Measurements from ENCODE around the gene KIF26B.

Gene KIF26B

DNA sequence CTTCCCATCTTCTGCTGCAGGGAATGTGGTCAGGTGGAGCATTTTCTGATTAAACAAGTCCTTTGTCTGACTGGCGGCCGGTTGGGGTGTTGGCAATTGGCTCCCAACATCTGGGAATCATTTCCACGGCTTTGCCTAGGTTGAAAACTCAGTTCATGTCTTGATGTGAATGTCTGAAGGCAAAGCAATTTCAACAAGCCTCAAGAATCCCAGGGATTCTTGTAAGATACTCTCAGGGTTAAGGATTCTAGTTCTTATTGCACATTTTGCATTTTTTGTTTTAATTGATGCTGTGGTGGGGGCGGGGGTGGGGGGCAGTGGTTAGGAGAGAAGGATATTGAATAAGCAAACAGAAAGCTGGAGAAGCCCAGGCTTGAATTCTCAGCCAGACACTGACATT lies 273.9 kb downstream of the KIF26B start:
- DNase-seq (ENCODE audit: low spot score), result no peak

DNA sequence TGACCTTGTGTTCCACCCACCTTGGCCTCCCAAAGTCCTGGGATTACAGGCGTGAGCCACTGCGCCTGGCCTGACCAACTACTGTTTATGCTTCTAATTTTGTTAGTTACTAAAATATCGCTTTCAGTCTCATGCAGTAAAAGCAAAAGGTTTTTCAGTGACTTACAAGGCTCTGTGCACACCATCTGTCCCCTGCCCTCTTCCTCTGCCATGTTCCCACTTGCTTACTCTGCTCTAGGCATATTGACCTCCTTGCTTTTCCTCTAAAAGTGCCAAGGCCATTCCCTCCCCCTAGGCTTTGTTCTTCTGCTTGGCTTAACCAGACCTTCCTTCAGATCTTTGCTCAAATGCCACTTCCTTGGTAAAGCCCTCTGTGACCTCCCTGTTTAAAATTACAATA lies 276.9 kb downstream of the KIF26B start:
- DNase-seq (ENCODE audit: low spot score), result no peak

DNA sequence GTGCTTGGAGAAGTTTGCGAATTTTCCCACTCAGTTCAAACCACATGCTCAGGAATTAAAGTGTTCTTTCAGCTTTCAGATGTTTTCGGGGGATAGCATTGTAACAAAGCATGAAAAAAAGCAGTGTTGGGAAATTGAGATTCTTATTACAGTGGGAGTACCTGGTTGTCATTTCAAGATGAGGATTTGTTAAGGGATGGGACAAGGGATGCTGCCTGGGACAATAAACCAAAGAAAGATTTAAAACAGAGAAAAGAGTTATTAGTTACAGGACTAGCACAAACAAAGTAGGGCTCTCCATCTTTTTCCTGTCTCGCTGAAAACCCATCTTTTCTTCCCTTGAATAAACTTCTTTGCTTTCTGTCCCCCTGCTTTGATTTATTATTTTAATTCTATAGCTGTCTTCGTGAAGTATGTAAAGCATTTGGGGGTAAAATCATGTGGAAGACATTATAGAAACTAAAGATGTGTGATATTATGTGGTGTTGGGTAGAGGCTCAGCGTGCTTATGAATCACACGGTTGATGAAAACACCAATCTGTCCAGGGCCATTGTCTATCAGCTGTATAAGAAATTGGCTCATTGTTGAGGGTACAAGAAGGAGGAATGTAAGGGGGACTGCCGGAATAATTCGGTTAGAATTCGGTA lies 277.6 kb downstream of the KIF26B start:
- DNase-seq (ENCODE audit: low spot score), result no peak

DNA sequence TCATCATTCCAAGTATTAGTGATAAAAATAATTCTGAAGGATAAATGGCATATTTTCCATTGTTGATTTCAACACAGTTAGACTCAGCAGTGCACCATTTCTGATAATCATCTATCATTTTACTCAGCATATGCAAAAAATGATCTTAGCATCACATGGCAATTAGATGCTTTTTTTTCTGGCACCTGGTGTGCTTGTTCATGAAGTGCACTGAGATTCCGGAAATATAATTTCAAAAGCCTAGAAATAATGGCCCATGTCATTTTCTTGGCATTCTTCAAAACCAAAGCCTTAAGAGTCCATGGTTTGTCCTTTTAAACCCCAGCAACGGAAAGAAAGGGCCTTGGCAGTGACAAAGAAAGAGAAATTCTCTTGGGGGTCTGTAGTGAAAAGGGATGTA lies 278.8 kb downstream of the KIF26B start:
- DNase-seq (ENCODE audit: low spot score), result no peak

DNA sequence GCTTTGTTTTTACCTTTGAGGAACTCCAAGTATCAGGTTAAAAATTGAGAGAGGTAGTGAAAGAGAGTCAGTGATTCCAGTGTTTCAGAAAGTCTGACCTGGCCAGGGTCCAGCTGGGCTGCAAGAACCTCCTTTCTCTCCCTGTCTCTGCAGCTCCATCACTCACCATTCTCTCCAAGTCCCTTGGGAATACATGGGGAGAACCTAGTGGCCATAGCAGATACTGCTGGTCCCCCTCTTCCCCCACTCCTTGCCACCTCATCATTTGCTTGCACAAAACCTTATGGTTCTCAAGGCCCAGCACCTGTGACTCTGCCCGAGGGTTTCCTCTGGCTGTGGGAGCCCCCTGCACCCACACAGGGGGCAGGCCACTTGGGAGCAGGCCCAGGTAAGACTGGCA lies 279.5 kb downstream of the KIF26B start:
- no peak for DNase-seq (ENCODE audit: low spot score)

DNA sequence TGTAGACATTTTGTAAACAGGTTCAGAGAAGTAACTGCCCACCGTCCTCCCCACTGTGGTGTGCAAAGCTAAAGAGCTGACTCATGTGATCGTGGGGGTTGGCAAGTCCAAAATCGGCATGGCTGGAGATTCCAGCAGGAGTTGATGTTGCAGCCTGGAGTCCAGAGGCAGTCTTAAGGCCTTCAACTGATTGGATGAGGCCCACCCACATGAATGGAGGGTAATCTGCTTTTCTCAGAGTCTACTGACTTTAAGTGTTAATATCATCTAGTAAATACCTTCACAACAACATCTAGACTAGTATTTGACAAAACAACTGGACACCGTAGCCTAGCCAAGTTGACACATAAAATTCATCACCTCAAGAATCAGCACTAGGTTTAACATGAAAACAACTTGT lies 281.6 kb downstream of the KIF26B start:
- DNase-seq (ENCODE audit: low spot score), result no peak

DNA sequence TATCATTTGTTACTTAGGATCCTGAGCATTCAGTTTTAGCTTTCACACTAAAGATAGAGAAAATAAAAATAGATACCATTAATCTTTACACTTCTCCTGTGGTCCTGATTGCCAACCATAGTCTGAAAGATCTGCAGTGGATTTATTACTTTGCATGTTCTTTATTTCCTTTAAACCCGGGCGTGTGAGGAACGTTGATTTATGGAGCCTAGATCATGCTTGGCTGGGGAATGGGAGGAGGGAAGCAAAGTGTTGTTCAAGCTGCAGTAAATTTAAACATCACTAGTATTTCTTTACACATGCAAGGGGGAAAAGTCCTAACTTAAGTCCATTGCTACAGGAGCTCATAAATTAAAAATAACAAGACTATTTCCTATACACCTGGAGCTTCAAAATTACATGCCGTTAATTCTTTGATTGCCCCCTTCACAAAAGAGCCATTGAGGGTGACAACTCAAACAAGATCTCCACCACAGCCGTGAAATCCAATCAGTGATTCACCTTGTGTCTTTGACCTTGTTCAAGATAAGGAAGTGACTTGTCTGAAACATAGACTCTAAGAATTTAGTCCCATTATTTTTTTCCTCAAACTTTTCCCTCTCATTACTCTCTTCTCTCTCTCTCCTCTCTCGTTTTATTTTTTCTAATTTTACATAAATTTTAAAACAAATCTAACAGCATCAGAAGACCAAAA lies 282.7 kb downstream of the KIF26B start:
- DNase-seq (ENCODE audit: low spot score), result no peak

DNA sequence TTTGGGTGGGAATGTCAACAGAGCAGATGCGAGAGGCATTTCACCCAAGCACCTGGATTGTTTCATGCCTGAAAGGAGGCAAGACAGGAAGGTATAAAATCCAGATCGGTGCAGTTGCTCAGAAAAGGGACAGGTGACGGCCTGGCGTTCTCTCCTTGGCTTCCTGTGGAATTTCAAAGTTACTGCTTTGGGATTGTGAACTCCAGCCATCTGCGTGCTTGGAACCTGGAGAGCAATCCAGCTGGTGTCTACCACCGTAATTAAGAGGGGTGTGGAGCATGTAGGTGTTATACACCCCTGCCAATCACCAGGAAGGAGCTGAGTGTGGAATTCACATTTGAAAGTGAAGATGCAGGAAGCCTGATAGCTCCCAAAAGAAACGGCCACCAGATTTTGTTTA lies 286.1 kb downstream of the KIF26B start:
- no peak for DNase-seq (ENCODE audit: low spot score)

DNA sequence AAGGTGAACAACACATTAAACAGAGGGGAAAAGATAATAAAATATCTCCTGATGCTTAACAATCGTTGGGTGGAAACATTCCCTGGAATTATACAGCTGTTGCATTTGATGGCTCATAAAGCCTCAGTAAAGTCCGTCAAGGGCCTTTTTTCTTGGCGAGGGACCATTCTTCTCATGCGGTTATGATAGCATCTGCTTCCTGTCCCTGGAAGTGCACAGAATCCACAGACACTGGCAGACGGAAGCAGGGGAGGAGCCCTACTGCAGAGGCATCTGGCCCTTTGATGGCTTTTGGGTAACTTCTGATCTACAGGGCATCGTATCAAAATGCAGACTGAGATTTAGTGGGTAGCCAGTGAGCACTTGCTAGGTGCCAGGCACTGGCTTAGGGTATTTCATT lies 286.9 kb downstream of the KIF26B start:
- DNase-seq (ENCODE audit: low spot score), result no peak

DNA sequence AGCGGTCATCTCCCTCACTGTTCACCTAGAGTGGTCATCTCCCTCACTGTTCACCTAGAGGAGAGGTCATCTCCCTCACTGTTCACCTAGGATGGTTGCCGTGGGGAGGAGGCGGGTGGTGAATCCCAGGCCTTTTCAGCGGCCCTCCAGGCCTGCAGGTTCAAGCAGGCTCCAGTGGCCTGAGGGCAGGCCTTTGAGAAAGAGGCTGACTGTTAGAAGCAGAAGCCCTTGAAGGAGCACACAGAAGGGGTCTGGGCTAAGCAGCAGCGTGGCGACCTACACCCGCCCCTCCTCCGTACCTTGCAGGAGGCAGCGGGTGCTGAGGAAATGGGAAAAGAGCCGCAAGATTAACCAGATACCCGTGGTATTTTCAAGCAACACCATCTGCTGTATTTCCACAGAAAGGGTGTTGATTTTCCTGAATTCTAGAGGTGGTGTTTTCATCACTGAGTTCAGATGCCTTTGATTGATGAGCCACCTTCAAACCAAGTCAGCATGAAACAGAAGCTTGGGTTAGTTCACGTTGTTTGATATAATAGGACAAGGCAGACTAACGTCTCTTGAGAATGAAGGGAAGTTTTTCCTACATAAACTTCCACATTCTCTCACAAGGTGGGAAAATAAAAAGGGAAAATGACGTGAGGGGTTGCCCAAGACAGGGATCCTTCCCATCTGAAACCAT lies 289.5 kb downstream of the KIF26B start:
- DNase-seq (ENCODE audit: low spot score), result no peak

DNA sequence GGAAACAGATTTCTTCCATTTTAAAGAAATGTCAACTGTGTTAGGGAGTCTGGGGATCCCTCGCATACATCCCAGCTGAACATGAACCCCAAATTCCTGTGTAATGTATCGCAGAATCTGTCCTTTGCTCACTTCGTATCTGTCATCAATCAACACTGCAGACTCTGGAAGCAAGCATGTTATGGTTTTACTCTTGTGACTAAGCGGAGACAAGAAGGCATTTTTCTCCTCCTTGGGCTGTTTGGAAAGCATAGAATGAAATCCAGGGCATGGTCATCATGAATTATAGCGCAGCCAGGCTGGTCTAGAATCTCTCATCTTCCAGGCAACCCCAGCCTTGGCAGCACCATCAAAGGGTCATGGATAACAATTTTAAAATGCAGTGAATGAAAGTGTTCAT lies 290.2 kb downstream of the KIF26B start:
- DNase-seq (ENCODE audit: low spot score), result no peak

DNA sequence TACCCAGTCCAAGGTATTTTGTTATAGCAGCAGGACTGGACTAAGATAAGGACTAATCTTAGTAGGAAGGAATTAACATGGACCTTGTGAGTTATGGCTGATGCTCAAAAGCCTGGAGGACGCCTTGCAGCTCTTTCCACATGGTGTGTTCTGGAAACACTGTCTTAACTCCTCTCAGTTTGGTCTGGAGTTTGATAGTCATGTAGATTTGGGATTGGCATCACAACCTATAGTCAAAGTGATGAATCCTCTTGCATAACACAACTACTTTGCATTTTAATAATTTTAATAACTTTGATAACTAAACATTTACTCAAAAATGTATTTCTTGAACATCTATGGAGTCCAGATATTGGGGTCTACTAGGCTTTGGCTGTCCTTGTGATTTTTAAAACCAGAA lies 293.7 kb downstream of the KIF26B start:
- DNase-seq (ENCODE audit: low spot score), result no peak

DNA sequence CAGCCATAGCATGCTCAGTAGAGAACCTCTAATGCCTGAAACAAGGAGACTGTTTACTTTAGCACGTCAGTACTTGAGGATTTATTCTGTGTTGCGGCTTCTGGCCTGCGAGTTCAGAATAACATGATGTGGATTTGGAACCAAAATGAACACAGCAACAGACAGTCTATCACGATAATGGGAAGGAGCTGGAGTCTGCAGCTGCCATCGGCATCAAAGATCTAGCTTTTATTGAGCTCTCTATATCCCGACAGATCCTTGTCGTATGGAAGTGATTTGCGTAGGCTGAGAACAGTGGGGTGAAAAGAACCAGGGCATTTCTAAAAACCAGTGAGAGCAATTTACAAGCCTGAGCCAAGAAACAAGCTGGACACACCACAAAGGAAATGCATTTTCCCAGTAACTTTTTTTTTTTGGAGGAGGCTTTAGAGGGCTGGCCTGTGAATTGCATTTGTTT lies 294.2 kb downstream of the KIF26B start:
- no peak for DNase-seq (ENCODE audit: low spot score)

DNA sequence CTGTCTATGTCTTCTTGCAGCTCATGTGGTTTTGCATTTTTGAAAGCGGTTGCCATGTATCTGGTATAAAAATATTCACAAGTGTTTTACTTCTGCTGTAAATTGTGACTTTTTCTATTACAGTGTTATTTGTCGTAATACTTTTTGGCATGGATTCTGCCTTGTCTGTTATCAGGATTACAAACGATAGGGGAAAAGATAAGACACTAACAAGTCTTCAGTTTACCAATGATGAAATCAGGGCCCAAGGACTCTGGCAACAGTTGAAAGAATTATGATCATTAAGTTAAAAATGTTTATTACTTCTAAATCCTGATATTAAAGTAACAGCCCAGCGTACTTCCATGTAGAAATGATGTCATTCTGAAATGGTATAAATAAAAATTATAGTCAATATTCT lies 298.8 kb downstream of the KIF26B start:
- no peak for DNase-seq (ENCODE audit: low spot score)

DNA sequence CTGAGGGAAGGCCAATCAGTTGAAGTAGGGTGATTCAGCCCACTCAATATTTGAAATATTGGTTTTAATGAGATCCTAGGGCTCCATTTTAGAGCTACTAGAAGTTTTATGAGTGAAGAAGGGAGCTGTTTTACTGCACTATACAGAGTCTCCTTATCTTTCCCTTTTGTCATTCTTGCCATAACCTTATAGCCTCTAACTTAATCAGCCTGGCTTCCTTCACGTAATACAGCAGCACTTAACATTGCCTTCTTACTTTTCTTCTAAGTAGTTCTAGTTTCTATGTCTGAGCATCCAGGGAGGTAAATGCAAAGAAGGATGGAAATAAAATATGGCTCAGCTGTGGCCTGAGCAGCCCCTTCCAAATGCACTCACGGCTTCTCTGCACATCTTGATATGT lies 299.3 kb downstream of the KIF26B start:
- no peak for DNase-seq (ENCODE audit: low spot score)

DNA sequence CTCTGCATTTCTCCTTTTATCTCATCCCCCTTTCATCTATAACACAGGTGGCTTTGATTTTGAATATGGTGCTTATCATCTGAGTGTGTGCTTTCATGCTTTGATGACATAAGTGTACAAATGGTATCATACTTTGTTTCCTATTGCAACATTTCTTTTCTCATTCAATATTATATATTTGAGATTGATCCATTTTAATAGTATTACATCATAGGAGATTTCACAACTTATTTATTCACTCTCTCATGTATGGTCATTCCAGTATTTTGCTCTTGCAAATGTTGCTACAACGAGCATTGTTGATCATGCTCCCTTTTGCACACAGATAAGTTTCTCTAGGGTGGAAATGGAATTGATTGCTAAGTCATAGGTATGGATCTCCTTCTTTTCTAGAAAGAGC lies 302.8 kb downstream of the KIF26B start:
- DNase-seq (ENCODE audit: low spot score), result no peak

DNA sequence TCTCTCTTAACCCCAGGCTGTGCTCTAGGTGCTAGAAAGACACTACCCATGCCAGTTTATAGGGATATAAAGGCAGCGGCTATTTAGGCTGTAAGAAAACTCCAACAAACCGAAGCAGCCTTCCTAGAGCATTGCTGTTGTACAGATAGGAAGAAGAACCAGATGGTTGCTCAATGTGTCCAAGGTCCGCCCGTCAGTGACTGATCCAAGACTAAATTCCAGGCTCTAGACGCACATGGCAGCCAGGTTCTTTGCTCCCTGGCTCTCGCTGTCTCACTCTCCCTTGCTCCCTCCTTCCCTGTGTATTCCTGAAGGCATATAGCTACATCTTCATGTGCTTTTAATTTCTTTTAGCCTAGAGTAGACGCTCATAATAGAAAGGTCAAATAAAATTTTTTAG lies 303.4 kb downstream of the KIF26B start:
- no peak for DNase-seq (ENCODE audit: low spot score)

DNA sequence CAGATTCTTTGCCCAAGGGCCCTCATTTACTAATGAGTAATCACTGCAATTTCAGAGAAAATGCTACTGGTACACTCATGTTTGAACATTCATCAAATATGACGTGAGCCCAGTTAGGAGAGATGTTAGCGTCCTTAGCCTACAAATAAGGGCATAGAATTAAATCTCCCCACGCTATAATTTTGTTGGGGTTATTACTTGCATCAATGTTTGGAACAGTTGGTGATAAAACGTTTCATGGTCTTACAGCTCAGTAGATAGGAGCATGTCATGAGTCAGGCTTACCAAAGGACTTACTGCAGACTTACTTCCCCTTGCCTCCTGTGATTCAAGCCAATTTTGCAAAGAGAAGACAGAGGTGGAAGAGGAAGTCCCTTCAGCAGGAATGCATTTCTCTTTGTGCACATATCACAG lies 304.0 kb downstream of the KIF26B start:
- DNase-seq (ENCODE audit: low spot score), result no peak

DNA sequence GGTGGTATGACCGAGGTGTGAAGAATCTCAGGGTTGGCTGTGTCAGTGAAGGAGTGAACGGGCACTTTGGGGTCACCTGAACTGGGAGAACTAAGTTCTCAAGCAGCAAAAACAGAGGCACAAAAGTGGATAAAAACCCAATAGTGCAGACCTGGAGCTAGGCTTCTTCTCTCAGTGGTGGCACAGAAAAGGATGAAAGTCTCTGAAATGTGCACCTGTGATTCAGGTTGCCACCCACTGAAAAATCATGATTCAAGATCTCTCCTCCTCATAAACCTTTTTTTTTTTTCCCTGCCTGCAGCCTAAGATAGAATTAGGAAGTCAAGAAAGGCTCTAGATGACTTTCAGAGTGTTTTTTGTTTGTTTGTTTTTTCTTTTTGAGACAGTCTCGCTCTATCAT lies 304.8 kb downstream of the KIF26B start:
- DNase-seq (ENCODE audit: low spot score), result no peak

DNA sequence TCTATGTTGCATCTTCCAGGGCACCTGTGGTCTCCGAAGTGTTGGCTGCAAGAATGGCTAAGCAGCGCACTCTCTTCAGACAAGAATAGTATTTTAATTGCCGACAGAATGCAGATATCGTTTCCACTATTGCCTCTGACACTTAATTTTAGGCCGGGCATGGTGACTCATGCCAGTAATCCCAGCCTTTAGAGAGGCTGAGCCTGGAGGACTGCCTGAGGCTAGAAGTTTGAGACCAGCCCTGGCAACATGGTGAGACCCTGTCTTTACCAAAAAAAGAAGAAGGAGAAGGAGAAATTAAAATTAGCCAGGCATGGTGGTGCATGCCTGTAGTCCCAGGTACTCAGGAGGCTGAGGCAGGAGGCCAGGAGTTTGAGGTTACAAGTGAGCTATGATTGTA lies 306.9 kb downstream of the KIF26B start:
- DNase-seq (ENCODE audit: low spot score), result no peak

DNA sequence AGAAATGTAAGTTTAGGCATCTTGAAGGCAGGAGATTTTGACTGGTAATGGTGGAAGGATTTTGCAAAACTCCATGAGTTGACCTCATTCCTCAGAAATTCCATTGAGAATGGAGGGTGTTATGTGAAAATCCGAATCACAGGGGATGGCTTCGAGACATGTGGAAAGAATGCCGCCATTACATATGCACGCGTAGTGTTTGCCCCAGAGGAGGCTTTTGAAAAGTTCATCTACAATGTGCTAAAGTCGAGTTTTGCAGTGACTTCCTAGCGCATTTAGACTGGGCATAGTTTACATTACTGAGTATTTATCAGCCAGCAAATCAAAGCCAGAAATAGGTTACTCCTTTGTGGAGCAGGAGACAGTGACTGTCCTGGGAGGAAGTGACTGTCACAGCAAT lies 307.4 kb downstream of the KIF26B start:
- DNase-seq (ENCODE audit: low spot score), result no peak

DNA sequence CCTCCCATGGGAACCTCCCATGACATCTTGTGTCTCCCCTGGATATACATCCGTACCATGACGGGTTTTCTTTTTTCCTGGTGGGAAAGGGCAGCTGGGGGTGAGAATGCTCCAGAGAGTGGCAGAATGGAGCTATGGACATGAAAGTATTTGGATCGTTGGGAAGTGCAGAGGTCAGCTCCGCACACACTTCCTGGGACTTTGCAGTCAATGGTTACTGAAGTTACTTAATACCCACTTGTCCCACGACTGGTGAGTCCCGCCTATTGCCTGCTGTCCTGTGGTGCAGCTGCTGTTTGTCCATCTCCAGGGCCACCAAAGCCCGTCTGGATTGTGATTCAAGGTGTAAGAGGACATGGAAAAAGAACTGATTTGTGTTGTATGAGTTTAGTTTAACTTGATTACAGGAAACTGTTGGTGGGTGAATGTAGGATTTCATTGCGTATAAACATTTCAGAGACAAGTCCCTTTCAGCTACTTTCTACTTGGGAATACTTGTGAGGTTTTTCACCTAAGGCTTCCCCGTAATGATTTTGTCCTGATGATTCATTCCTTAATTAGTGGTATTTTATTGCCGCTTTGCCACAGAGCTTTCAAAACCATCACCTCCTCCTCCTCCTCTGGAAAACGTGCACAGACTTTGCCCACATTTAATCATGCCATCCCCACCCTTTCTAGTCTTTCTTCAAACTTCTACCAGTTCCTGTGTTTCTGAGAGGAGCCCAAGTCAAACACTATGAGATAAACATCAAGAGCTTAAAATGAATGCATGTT lies 308.8 kb downstream of the KIF26B start:
- no peak for DNase-seq (ENCODE audit: low spot score)

DNA sequence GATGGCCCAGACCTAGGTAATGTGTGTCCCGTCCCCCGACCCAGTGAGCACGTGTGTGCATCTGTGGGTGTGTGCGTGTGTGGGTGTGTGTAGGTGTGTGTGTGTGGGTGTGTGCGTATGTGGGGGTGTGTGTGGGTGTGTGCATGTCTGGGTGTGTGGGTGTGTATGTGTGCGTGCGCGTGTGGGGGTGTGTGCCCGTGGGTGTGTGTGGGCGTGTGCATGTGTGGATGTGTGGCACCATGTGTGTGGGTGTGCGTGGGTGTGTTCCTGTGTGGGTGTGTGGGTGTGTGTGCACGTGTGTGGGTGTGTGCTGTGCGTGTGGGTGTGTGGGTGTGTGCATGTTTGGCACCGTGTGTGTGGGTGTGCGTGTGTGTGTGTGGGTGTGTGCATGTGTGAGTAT lies 309.5 kb downstream of the KIF26B start:
- no peak for DNase-seq (ENCODE audit: low spot score)
